WTC11 (cell line): ENCODE data around the gene BZW2. TPM values are rescaled to one million over a fixed set of nuclear protein-coding genes. Genes with fewer than 3 reads are reported as not detected.

Source experiments
- ATAC-seq: fragments of 200-7000 bp; cut with Tn5 transposase; 2 replicates; pipeline ENCODE4 v1.10.0; 2021; ENCODE audit warnings: mild to moderate bottlenecking, moderate library complexity
- CTCF ChIA-PET: fragments of 300-600 bp; sonication (Branson Sonifier 250); formaldehyde crosslinking; loops from one replicate; lab custom pipeline; 2021; ENCODE audit warnings: antibody characterized with exemption; lab: Charles Lee
- POLR2A ChIA-PET: fragments of 350-600 bp; sonication (Branson Sonifier 250); formaldehyde crosslinking; loops from one replicate; lab custom pipeline; 2021; ENCODE audit warnings: antibody characterized with exemption; lab: Charles Lee
- DNase-seq: peaks from one replicate; pipeline ENCODE4 v3.0.0; 2021; ENCODE audit warnings: low spot score
- H3K27ac Mint-ChIP-seq: 2 replicates; pipeline ENCODE4 v1.8.0; 2021; ENCODE audit warnings: mixed read lengths
- H3K27me3 Mint-ChIP-seq: 2 replicates; pipeline ENCODE4 v1.8.0; 2021; ENCODE audit warnings: low read depth, mild to moderate bottlenecking, moderate library complexity, mixed read lengths
- H3K36me3 Mint-ChIP-seq: 2 replicates; pipeline ENCODE4 v1.8.0; 2021; ENCODE audit warnings: mixed read lengths
- H3K4me1 Mint-ChIP-seq: 2 replicates; pipeline ENCODE4 v1.8.0; 2022; ENCODE audit warnings: mixed read lengths
- H3K4me3 Mint-ChIP-seq: 2 replicates; pipeline ENCODE4 v1.8.0; 2021; ENCODE audit warnings: mild to moderate bottlenecking, moderate library complexity, mixed read lengths
- H3K9me3 Mint-ChIP-seq: 2 replicates; pipeline ENCODE4 v1.8.0; 2021; ENCODE audit warnings: mixed read lengths
- ATF2 ChIP-seq: sonication (generic); formaldehyde crosslinking; IDR thresholded peaks from 2 replicates; pipeline ENCODE4 v1.8.1; 2022; ENCODE audit warnings: low read depth, missing genetic modification reagents, borderline replicate concordance
- ELF4 ChIP-seq: sonication (generic); formaldehyde crosslinking; IDR thresholded peaks from 2 replicates; pipeline ENCODE4 v1.8.1; 2022; ENCODE audit warnings: low read depth, mild to moderate bottlenecking, moderate library complexity, missing genetic modification reagents
- FOXK1 ChIP-seq: sonication (generic); formaldehyde crosslinking; IDR thresholded peaks from 2 replicates; pipeline ENCODE4 v1.8.0; 2022; ENCODE audit warnings: mild to moderate bottlenecking, moderate library complexity, missing genetic modification reagents
- NFATC4 ChIP-seq: fragments of 250-450 bp; sonication (Bioruptor Pico); IDR thresholded peaks from 2 replicates; pipeline ENCODE4 v1.9.0; 2021; ENCODE audit warnings: mild to moderate bottlenecking
- NFE2L1 ChIP-seq: sonication (generic); formaldehyde crosslinking; IDR thresholded peaks from 2 replicates; pipeline ENCODE4 v1.8.1; 2023; ENCODE audit warnings: missing genetic modification reagents
- TCF7 ChIP-seq: sonication (generic); formaldehyde crosslinking; IDR thresholded peaks from 2 replicates; pipeline ENCODE4 v1.8.0; 2022; ENCODE audit warnings: mild to moderate bottlenecking, low read depth, missing genetic modification reagents, moderate library complexity
- TP53 ChIP-seq: sonication (generic); formaldehyde crosslinking; IDR thresholded peaks from 2 replicates; pipeline ENCODE4 v1.8.1; 2023; ENCODE audit warnings: mild to moderate bottlenecking, missing genetic modification reagents
- ZBTB43 ChIP-seq: sonication (generic); formaldehyde crosslinking; IDR thresholded peaks from 2 replicates; pipeline ENCODE4 v1.8.1; 2023; ENCODE audit warnings: mild to moderate bottlenecking, missing genetic modification reagents
- total RNA-seq: library from RNA; stranded (reverse); gene quantifications from 3 replicates; pipeline ENCODE4 v1.2.3, GENCODE V29; 2021
- TF ChIP-seq, protein P1 (sequence below): fragments of 200-600 bp; IDR thresholded peaks from 2 replicates; pipeline ENCODE4 v1.8.0; 2022; ENCODE audit warnings: antibody characterized with exemption
- TF ChIP-seq, protein P2 (sequence below): sonication (generic); formaldehyde crosslinking; IDR thresholded peaks from 2 replicates; pipeline ENCODE4 v1.8.0; 2022; ENCODE audit warnings: mild to moderate bottlenecking, missing genetic modification reagents
- TF ChIP-seq, protein P3 (sequence below): sonication (generic); formaldehyde crosslinking; IDR thresholded peaks from 2 replicates; pipeline ENCODE4 v1.8.1; 2023; ENCODE audit warnings: mild to moderate bottlenecking, missing genetic modification reagents
- TF ChIP-seq, protein P4 (sequence below): fragments of 250-450 bp; sonication (Bioruptor Pico); IDR thresholded peaks from 2 replicates; pipeline ENCODE4 v2.1.2; 2022; ENCODE audit warnings: mild to moderate bottlenecking, moderate library complexity

BZW2 gene
- total RNA-seq, 1 experiment from 2014 or later, result 105 TPM

GRCh38 chr7:16646472-16647072 is 591 bp downstream of the BZW2 start:
- Mint-ChIP-seq H3K27ac (0 out of 2 replicates have a peak overlapping the region, but pooled peaks have one; percentile 33), H3K36me3 (no peaks in the 10 kb centered on the region), H3K4me1 (peaks cover 50% of the 10 kb centered on the region), H3K27me3 (peaks cover 3% of the 10 kb centered on the region), H3K9me3 (no peaks in the 10 kb centered on the region), H3K4me3 (peak overlapping the region; percentile 99)
- no peak for ATAC-seq
- DNase-seq, result no peak
- ChIA-PET CTCF (interaction anchor here (0.6 to 1.5 kb wide), 2 partner anchors 82 to 135 kb away, joined by 3 to 7 read pairs; no protein-coding TSS in a partner anchor), POLR2A (interaction anchor here (0.6 to 1.0 kb wide), 3 partner anchors 9 to 1583 kb away, joined by 3 to 5 read pairs (median 3); no protein-coding TSS in a partner anchor)
- TF ChIP-seq, protein P1, sequence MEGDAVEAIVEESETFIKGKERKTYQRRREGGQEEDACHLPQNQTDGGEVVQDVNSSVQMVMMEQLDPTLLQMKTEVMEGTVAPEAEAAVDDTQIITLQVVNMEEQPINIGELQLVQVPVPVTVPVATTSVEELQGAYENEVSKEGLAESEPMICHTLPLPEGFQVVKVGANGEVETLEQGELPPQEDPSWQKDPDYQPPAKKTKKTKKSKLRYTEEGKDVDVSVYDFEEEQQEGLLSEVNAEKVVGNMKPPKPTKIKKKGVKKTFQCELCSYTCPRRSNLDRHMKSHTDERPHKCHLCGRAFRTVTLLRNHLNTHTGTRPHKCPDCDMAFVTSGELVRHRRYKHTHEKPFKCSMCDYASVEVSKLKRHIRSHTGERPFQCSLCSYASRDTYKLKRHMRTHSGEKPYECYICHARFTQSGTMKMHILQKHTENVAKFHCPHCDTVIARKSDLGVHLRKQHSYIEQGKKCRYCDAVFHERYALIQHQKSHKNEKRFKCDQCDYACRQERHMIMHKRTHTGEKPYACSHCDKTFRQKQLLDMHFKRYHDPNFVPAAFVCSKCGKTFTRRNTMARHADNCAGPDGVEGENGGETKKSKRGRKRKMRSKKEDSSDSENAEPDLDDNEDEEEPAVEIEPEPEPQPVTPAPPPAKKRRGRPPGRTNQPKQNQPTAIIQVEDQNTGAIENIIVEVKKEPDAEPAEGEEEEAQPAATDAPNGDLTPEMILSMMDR, result no peak
- no peak for TF ChIP-seq ATF2 (CRISPR knock-in tag)
- TF ChIP-seq, protein P2, sequence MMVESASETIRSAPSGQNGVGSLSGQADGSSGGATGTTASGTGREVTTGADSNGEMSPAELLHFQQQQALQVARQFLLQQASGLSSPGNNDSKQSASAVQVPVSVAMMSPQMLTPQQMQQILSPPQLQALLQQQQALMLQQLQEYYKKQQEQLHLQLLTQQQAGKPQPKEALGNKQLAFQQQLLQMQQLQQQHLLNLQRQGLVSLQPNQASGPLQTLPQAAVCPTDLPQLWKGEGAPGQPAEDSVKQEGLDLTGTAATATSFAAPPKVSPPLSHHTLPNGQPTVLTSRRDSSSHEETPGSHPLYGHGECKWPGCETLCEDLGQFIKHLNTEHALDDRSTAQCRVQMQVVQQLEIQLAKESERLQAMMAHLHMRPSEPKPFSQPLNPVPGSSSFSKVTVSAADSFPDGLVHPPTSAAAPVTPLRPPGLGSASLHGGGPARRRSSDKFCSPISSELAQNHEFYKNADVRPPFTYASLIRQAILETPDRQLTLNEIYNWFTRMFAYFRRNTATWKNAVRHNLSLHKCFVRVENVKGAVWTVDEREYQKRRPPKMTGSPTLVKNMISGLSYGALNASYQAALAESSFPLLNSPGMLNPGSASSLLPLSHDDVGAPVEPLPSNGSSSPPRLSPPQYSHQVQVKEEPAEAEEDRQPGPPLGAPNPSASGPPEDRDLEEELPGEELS (CRISPR knock-in tag), result 0 out of 2 replicates have a peak, but pooled peaks have one; percentile 5
- TF ChIP-seq, protein P3, sequence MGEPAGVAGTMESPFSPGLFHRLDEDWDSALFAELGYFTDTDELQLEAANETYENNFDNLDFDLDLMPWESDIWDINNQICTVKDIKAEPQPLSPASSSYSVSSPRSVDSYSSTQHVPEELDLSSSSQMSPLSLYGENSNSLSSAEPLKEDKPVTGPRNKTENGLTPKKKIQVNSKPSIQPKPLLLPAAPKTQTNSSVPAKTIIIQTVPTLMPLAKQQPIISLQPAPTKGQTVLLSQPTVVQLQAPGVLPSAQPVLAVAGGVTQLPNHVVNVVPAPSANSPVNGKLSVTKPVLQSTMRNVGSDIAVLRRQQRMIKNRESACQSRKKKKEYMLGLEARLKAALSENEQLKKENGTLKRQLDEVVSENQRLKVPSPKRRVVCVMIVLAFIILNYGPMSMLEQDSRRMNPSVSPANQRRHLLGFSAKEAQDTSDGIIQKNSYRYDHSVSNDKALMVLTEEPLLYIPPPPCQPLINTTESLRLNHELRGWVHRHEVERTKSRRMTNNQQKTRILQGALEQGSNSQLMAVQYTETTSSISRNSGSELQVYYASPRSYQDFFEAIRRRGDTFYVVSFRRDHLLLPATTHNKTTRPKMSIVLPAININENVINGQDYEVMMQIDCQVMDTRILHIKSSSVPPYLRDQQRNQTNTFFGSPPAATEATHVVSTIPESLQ (CRISPR knock-in tag), result no peak
- TF ChIP-seq NFATC4, result no peak
- TF ChIP-seq, protein P4, sequence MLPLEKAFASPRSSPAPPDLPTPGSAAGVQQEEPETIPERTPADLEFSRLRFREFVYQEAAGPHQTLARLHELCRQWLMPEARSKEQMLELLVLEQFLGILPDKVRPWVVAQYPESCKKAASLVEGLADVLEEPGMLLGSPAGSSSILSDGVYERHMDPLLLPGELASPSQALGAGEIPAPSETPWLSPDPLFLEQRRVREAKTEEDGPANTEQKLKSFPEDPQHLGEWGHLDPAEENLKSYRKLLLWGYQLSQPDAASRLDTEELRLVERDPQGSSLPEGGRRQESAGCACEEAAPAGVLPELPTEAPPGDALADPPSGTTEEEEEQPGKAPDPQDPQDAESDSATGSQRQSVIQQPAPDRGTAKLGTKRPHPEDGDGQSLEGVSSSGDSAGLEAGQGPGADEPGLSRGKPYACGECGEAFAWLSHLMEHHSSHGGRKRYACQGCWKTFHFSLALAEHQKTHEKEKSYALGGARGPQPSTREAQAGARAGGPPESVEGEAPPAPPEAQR, result no peak
- TF ChIP-seq TCF7 (CRISPR knock-in tag), result 0 out of 2 replicates have a peak, but pooled peaks have one; percentile 9
- no peak for TF ChIP-seq TP53 (CRISPR knock-in tag)
- no peak for TF ChIP-seq NFE2L1 (CRISPR knock-in tag)
- 0 out of 2 replicates have a peak, but pooled peaks have one; percentile 2 for TF ChIP-seq FOXK1 (CRISPR knock-in tag)
- 0 out of 2 replicates have a peak, but pooled peaks have one; percentile 3 for TF ChIP-seq ZBTB43 (CRISPR knock-in tag)

DNA sequence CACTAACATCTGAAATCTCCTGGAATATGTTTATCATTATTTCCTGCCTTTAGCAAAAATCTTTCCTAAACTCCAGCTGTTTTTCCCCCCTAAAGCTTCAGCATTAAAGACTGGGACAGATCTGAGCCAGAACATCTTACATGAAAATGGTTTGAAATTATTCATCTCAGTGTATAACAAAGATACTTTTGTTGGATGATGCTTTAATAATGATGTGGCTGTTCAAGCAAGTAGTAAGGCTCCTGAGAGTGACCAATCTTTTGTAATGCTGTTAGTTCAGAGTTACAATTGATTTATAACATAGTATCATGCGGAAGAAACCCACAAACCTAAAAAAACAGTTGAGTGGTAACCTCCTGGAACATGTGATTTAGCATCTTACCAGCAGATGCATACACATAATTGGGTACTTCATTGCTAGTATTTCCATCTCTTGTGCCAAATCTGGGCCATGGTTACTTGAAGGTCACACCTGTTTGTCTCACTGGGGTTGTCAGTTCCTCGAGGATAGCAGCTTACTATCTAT is 1.5 kb downstream of the BZW2 start:
- Mint-ChIP-seq H3K27ac (no peak overlapping the region), H3K4me1 (peaks cover 58% of the 10 kb centered on the region), H3K27me3 (peaks cover 3% of the 10 kb centered on the region), H3K36me3 (no peaks in the 10 kb centered on the region), H3K4me3 (peak overlapping the region; percentile 99), H3K9me3 (no peaks in the 10 kb centered on the region)
- DNase-seq (no peak), ATAC-seq (no peak)
- ChIA-PET POLR2A (no interaction called here), CTCF (no interaction called here)
- TF ChIP-seq ATF2 (CRISPR knock-in tag) (no peak), NFATC4 (no peak), ELF4 (CRISPR knock-in tag) (no peak)
